Measurements from ENCODE around the gene STIMATE.

The STIMATE gene

DNA sequence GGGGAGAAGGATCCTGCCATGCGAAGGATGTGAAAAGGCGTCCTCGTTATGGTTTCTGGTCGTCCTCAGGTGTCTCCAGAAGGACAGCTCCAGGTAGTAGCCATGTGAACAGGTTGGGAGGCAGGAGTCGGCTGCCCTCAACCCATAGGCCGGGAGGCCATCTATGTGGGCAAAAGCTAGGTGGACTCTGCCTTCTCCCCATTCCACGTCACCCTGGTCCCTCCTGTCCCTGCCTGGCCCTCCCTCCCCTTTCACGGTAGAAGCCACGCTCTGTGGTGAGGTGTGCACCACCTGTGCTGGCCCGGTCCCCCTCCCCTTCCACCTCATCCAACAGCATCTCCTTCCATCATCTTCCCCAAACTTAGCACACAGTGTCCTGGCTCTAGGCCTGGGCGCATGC is 86.4 kb downstream of the STIMATE start:
- TF ChIP-seq, protein P1, sequence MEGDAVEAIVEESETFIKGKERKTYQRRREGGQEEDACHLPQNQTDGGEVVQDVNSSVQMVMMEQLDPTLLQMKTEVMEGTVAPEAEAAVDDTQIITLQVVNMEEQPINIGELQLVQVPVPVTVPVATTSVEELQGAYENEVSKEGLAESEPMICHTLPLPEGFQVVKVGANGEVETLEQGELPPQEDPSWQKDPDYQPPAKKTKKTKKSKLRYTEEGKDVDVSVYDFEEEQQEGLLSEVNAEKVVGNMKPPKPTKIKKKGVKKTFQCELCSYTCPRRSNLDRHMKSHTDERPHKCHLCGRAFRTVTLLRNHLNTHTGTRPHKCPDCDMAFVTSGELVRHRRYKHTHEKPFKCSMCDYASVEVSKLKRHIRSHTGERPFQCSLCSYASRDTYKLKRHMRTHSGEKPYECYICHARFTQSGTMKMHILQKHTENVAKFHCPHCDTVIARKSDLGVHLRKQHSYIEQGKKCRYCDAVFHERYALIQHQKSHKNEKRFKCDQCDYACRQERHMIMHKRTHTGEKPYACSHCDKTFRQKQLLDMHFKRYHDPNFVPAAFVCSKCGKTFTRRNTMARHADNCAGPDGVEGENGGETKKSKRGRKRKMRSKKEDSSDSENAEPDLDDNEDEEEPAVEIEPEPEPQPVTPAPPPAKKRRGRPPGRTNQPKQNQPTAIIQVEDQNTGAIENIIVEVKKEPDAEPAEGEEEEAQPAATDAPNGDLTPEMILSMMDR (IDR thresholded peaks at IDR 0.05), result no peak
- TF ChIP-seq ZFX (IDR thresholded peaks at IDR 0.05; ENCODE audit: borderline replicate concordance), result no peak
- H3K27ac ChIP-seq, result no peak overlapping the region

DNA sequence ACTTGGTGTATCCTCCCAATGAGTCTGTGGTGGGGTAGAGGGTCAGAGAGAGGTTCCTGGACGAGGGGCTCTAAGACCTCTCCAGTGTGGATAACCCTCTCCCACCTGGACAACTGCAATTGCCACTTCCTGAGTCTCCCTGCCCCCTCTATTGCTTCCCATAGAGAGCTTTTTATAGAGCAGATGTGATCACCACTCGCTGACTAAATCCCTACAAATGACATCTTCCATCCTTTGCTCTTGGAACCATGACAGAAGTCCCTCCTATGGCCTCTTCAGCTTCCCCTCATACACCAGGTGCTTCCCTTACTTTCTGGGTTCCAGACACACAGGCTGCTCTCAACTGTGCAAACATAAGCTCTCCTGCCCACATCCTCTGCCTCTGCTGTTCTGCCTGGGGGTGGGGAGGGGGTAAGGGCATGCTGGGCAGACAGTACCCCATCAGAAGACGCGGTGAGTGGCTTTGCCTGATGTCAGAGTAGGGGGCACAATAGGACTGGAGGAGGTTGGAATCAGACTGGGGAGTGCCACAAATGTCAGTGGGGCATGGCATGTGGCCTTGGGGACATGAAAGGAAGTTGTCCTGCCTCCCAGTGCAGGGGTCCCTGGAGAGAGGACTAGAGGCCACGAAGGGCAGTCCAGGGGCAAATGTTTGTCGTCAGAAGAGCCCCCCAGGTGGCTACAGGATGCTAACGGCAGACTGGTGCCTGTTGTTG is 87.5 kb downstream of the STIMATE start:
- no peak for TF ChIP-seq ZFX (IDR thresholded peaks at IDR 0.05; ENCODE audit: borderline replicate concordance)
- TF ChIP-seq, protein P1 (IDR thresholded peaks at IDR 0.05), result no peak
- H3K27ac ChIP-seq, result no peak overlapping the region

DNA sequence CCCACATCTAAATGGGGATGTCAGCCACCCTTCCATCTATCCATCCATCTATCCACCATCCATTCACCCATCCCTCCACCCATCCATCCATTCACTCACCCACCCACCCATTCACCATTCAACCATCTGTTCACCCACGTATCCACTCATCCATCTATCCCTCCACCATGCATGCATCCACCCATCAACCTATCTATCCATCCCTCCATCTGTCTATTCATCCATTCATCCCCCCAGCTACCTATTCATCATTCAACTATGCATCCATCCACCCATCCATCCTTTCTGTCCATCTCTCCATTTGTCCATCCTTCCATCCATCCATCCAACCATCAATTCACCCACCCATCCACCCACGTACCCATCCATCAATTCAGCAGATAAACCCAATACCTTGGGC is 88.2 kb downstream of the STIMATE start:
- TF ChIP-seq, protein P1 (IDR thresholded peaks at IDR 0.05), result no peak
- no peak for TF ChIP-seq ZFX (IDR thresholded peaks at IDR 0.05; ENCODE audit: borderline replicate concordance)

DNA sequence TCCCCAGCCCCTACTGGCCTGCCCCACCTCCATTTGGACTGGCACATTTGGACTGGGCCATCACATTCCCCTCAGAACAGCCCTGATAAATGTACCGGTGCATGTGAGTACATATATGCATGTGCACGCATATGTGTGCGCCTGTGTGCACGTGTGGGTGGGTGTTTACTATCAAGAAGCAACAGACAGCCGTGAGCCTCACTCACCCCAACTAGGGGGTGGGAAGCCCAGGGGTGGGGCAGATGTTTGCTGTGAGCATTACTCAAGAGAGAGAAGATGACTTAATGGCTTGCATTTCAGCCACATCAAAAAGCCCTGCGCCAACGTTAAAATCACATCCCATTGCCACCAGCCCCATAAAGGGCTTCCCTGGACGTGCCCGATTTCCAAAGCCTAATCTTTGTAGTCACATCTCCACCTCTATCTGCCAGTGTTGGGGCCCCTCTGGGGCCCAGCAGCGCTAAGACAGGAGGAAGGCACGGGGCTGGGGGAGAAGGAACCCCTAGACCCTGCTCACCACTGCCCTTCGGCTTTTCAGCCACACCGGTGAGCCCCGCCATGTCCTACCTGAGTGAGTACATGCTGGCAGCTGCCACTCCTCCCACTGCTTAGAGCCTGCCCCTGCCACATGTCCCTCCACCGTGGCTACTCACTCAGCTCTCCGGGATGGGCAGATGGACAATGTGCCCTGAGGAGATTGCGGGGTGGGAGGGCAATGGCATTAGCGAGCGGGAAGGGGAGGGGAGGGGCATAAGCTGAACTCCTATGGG is 91.9 kb downstream of the STIMATE start:
- no peak overlapping the region for H3K27ac ChIP-seq
- TF ChIP-seq ZFX (IDR thresholded peaks at IDR 0.05; ENCODE audit: borderline replicate concordance), result no peak
- TF ChIP-seq, protein P1 (IDR thresholded peaks at IDR 0.05), result no peak

More for the DNA sequence above, 88.2 kb downstream of the STIMATE start:
- no peak overlapping the region for H3K27ac ChIP-seq

DNA sequence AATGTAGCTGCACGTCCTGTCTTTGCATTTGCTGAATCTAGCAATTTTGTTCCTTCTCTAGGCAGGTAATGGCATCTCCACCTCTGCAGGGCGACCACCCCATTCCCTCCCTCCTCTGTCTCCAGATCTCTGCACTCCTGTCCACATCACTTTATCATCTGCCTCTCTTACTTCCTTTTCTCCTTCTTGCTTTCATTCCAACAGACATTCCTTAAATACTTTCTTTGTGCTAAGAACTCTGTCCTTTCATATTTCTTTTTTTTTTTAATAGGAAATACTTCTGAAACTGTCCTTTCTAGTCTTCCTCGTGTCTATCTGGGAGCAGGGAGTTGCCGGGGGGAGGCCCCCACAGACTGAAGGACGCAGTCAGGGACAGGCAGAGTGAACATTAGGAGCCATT is 95.5 kb downstream of the STIMATE start:
- TF ChIP-seq, protein P1 (IDR thresholded peaks at IDR 0.05), result no peak
- no peak for TF ChIP-seq ZFX (IDR thresholded peaks at IDR 0.05; ENCODE audit: borderline replicate concordance)
- no peak overlapping the region for H3K27ac ChIP-seq

DNA sequence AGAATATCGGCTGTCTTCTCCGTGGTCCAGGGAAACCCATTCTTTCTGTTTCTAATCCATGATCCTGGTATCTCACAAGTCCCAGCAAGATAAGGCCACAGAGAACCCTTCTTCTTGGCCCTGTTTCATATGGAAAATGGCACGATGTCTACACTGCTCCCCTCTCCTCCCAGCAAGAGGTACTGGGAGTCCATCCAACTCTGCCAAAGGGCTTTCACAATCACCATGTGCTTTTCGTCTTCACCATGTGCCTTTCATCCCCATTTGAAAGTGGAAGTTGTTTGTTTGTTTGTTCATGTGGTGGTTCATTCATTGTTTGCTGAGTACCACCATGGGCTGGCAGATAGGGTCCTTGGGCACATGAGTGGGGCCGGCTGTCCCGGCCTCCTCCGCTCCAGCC is 97.3 kb downstream of the STIMATE start:
- no peak overlapping the region for H3K27ac ChIP-seq

More for the DNA sequence above, 97.3 kb downstream of the STIMATE start:
- TF ChIP-seq, protein P1 (IDR thresholded peaks at IDR 0.05), result no peak
- TF ChIP-seq ZFX (IDR thresholded peaks at IDR 0.05; ENCODE audit: borderline replicate concordance), result no peak

Data from 22Rv1 (cell line).